Measurements from ENCODE around the gene CGB3.
"Not testable (repeated sequence)": the region's sequence is repeated elsewhere in the genome, so short reads cannot be mapped to it uniquely, and the experiment has no call there.

The CGB3 gene

DNA sequence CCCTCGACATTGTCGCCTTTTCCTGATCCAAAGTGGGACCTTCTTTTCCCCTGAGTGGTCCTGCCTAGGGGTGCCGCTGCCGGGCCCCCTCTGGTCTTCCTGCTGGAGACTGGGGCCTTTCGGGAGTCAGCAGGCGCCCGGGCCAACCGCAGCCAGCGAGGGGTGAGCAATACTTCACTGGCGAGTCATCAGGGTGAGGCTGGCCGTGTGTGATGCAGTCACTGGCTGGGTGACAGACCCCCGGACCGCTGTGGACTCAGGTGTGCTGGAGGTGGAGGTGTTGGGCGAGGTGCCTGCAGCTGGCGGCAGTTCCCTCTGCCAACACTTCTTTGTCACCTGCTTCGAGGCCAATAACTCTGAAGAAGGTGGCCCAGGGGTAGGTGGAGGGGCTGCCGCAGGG lies 18.0 kb upstream of the CGB3 start:
- DNase-seq, result no peak

GRCh38 chr19:49039736-49040135 lies 15.6 kb upstream of the CGB3 start:
- DNase-seq, result not testable (repeated sequence)

GRCh38 chr19:49038557-49039276 lies 14.6 kb upstream of the CGB3 start:
- DNase-seq, result not testable (repeated sequence)

DNA sequence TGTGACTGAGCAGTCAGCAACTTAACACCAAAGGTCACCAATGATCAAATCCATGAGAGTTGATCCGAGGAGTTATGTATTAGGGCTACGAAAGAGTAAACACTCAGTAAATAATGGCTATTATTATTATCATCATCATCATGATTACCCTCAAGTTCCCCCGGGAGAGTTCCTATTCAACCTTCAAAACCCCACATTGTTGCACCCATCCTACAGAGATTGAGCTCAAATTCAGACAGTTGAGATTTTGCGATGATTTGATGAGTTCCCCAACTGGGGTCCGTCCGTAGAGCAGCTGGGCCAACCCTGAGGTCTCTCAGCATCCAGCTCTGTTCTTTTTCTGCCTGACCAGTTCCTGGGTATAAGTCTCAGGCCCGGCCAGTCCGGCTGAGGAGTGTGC lies 14.0 kb upstream of the CGB3 start:
- not testable (repeated sequence) for DNase-seq

GRCh38 chr19:49036815-49037214 lies 12.7 kb upstream of the CGB3 start, which contains the start of gene CGB1:
CGB1 (minus strand) TSS chr19:49036895; CDS start chr19:49036711, 184 bp downstream.
- peak; percentile 45 for DNase-seq

DNA sequence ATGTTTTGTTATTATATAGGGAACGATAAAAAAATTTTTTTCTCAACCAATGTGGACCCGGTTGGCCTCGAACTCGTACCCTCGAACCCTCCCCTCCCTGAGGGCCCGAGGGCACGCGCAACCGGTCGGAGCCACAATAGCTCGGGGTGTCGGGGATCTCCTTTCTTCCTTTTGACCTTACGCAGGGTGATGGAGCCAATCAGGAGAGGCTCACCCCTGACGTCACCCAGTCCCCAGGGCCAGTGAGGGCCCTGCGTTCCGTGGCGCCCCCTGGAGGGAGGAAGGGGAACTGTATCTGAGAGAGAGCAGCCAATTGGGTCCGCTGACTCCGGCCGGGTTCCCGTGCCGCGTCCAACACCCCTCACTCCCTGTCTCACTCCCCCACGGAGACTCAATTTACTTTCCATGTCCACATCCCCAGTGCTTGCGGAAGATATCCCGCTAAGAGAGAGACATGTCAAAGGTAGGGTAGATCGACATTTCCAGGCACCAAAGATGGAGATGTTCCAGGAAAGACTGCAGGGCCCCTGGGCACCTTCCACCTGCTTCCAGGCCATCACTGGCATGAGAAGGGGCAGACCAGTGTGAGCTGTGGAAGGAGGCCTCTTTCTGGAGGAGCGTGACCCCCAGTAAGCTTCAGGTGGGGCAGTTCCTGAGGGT lies 7.6 kb upstream of the CGB3 start, which contains the start of gene CGB2:
Gene CGB2, plus strand, starts transcription at position 249 of the 660 bp plus-strand sequence. Its CDS starts 206 bp downstream, at position 455.
- DNase-seq, result peak; percentile 52

GRCh38 chr19:49030323-49030722 lies 6.2 kb upstream of the CGB3 start:
- DNase-seq, result not testable (repeated sequence)

DNA sequence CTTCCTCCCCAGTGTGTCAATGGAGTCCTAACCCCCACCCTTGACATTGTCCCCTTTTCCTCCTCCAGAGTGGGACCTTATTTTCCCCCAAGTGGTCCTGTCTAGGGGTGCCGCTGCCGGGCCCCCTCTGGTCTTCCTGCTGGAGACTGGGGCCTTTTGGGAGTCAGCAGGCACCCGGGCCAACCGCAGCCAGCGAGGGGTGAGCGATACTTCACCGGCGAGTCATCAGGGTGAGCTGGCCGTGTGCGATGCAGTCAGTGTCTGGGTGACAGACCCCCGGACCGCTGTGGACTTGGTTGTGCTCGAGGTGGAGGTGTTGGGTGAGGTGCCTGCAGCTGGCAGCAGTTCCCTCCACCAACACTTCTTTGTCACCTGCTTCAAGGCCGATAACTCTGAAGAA lies 5.6 kb upstream of the CGB3 start:
- not testable (repeated sequence) for DNase-seq

- DNase-seq, result not testable (repeated sequence)
Observed at GRCh38 chr19:49028686-49029085, 4.6 kb upstream of the CGB3 start.

GRCh38 chr19:49025599-49025998 lies 1.5 kb upstream of the CGB3 start:
- not testable (repeated sequence) for DNase-seq

DNA sequence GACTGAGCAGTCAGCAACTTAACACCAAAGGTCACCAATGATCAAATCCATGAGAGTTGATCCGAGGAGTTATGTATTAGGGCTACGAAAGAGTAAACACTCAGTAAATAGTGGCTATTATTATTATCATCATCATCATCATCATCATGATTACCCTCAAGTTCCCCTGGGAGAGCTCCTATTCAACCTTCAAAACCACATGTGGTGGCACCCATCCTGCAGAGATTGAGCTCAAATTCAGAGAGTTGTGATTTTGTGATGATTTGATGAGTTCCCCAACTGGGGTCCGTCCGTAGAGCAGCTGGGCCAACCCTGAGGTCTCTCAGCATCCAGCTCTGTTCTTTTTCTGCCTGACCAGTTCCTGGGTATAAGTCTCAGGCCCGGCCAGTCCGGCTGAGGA lies 955 bp upstream of the CGB3 start:
- DNase-seq, result not testable (repeated sequence)

DNA sequence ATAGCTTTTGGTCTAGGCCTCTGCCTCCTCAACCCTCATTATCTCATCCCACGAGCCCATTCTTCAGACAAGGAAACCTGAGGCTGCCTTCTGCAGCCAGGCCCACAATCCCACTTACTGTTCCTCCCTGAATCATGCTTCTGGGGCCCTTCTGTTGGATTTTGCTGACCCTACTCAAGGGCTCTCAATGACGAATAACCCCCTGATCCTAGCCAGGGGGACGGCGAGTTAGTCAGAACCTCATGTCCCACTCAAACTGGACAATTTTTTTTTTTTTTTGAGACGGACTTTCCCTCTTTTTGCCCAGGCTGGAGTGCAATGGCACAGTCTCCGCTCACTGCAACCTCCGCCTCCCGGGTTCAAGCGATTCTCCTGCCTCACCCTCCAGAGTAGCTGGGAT lies 2.0 kb downstream of the CGB3 start:
- DNase-seq, result no peak

- DNase-seq, result no peak
Observed at GRCh38 chr19:49020931-49021895, 2.9 kb downstream of the CGB3 start.

DNA sequence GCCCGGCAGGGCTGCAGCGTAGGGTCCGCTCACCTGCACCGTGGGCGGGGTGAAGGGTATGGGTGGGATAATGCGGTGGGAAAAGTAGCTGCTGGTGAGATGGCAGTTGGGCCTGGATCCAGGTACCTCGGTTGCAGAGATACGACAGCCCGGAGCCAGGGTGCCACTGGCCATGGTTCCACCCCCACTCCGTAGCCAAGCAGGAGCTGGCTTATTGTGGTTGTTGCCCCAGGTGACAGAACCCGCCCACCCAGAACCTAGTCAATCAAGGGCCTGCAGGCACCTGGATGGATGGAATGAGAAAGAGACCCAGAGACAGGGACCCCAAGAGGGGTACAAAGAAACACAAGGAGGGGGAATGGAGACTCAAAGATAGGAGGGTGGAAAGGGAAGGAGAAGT lies 3.8 kb downstream of the CGB3 start:
- no peak for DNase-seq

GRCh38 chr19:49019242-49019932 lies 4.7 kb downstream of the CGB3 start:
- peak; percentile 64 for DNase-seq

- not testable (repeated sequence) for DNase-seq
Observed at GRCh38 chr19:49018388-49019241, 5.5 kb downstream of the CGB3 start.

DNA sequence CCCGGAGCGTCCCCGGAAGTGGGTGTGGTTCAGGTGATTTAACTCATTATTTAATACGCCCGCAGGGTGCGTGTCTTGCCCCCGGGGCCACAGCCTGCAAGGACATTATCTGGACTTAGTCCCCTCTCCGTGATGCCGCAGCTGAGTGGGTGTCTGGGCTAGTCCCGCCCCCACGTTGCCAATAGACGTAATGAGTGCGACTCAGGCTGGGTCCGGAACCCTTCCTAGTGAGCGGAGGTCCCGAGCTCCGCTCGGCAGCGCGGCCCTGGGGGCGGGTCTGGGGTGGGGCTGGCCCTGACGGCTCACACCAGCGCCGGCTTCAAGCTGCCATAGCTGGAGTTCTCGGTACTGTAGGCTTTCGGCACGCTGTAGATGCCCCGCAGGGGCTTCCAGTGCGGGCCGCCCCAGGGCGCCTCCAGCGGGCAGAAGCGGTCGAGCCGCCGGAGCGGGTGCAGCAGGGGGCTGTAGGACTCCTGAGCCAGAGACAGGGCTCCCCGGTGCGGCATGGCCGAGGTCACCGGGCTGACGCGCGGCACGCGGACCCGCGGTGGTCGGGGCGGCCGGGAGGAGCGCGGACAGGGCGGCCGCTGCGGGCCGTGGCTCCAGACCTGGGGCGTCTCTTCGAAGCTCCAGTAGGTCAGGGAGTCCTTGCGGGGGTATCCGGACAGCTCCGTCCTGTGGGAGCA lies 6.3 kb downstream of the CGB3 start:
- DNase-seq, result peak; percentile 68

GRCh38 chr19:49017041-49017665 lies 7.0 kb downstream of the CGB3 start, which contains the start of gene LHB:
LHB (minus strand) TSS chr19:49017091; CDS start chr19:49017081, 10 bp downstream.
- no peak for DNase-seq

DNA sequence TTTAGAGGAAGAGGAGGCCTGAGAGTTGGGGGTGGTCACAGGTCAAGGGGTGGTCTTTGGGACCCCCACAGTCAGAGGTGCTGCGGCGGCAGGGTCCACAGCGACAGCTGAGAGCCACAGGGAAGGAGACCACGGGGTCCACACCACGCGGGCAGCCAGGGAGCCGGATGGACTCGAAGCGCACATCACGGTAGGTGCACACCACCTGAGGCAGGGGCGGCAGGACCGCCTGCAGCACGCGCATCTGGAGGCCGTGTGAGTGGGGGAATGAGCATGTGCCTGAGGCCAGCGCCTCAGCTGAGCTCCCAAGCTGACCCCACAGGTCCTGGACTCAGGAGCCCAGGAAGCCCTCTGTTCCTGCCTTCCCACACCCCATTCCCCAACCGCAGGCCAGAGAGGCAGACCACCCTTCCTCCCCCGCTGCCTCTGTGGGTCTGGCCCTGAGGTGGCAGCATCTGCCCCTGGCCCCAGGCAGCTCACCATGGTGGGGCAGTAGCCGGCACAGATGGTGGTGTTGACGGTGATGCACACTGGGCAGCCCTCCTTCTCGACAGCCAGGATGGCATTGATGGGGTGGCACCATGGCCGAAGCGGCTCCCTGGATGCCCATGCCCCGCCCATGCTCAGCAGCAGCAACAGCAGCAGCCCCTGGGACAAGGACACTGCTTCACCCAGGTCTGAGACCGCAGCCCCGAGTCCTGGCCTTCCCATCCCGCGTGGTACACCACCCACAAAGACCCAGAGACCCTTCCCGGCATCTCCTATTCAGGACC lies 7.9 kb downstream of the CGB3 start:
- DNase-seq, result no peak

All from activated naive CD4-positive, alpha-beta T cell treated with anti-CD3 and anti-CD28 coated beads, Interleukin-2, amount 50 U/mL, for 16 hours (primary cell).